HepG2 (cell line): ENCODE data around the gene FASTK. TPM values are rescaled to one million over a fixed set of nuclear protein-coding genes. Genes with fewer than 3 reads are reported as not detected.

Experiments used
- CBFB ChIP-seq: sonication (generic); formaldehyde crosslinking; IDR thresholded peaks from 2 replicates; pipeline ENCODE4 v1.4.0; 2020; ENCODE audit warnings: missing genetic modification reagents
- FOXO1 ChIP-seq: sonication (generic); formaldehyde crosslinking; IDR thresholded peaks from 2 replicates; pipeline ENCODE4 v1.4.0; 2020; ENCODE audit warnings: missing genetic modification reagents
- HNRNPK ChIP-seq: fragments of 200-400 bp; formaldehyde crosslinking; IDR thresholded peaks from 2 replicates; pipeline ENCODE4 v1.6.1; 2018; ENCODE audit warnings: low read length, low read depth, moderate library complexity, mild to moderate bottlenecking; ENCODE audit not compliant: poor library complexity, severe bottlenecking
- IKZF1 ChIP-seq: fragments of 450-650 bp; IDR thresholded peaks from 2 replicates; pipeline ENCODE4 v1.7.1; 2016
- IRX3 ChIP-seq: sonication (generic); formaldehyde crosslinking; IDR thresholded peaks from 2 replicates; pipeline ENCODE4 v1.8.1; 2023; ENCODE audit warnings: mild to moderate bottlenecking, low read depth, missing genetic modification reagents, borderline replicate concordance
- KLF16 ChIP-seq, 2 experiments: sonication (generic) in 1 of 2; formaldehyde crosslinking in 1 of 2; IDR thresholded peaks; 2 replicates each; pipeline versions ENCODE4 v1.6.1 to v1.8.0; 2016 to 2023; ENCODE audit warnings: missing genetic modification reagents in 2 of 2, missing compliant biosample characterization in 1 of 2
- NFKBIZ ChIP-seq: IDR thresholded peaks from 2 replicates; pipeline ENCODE4 v1.6.1; 2018; ENCODE audit warnings: missing genetic modification reagents, missing compliant biosample characterization
- NR1H2 ChIP-seq: sonication (generic); formaldehyde crosslinking; IDR thresholded peaks from 2 replicates; pipeline ENCODE4 v1.8.1; 2022; ENCODE audit warnings: low read depth, missing genetic modification reagents, borderline replicate concordance
- ZBTB7A ChIP-seq: sonication (generic); formaldehyde crosslinking; IDR thresholded peaks from 2 replicates; pipeline ENCODE4 v1.8.0; 2022; ENCODE audit warnings: mild to moderate bottlenecking, missing genetic modification reagents
- ZNF263 ChIP-seq: sonication (generic); formaldehyde crosslinking; IDR thresholded peaks from 2 replicates; pipeline ENCODE4 v1.4.0; 2020; ENCODE audit warnings: missing genetic modification reagents
- ZNF331 ChIP-seq: sonication (generic); formaldehyde crosslinking; IDR thresholded peaks from 2 replicates; pipeline ENCODE4 v1.4.0; 2020; ENCODE audit warnings: missing genetic modification reagents
- ZNF629 ChIP-seq: sonication (generic); formaldehyde crosslinking; conservative IDR thresholded peaks from 2 replicates; pipeline ENCODE4 v1.5.0; 2020; ENCODE audit warnings: missing genetic modification reagents
- ZNF652 ChIP-seq: IDR thresholded peaks from 2 replicates; pipeline ENCODE4 v1.6.1; 2016; ENCODE audit warnings: low read depth, borderline replicate concordance
- ZNF83 ChIP-seq: sonication (generic); formaldehyde crosslinking; IDR thresholded peaks from 2 replicates; pipeline ENCODE4 v1.4.0; 2020; ENCODE audit warnings: missing genetic modification reagents, mild to moderate bottlenecking, borderline replicate concordance
- polyA plus RNA-seq, 8 experiments: library from polyadenylated mRNA; depleted of rRNA in 3 of 8; stranded (reverse) in 7 of 8; unstranded in 1 of 8; fragments of >200 nt; fragmentation: Illumina TruSeq in 4 of 8; extraction: Trizol in 4 of 8; gene quantifications; 2 replicates each; pipeline versions ENCODE4 v1.2.1 to v1.2.3, GENCODE V29; 2011 to 2016; ENCODE audit warnings: low read depth in 4 of 8, missing spikeins in 1 of 8, mixed read lengths in 1 of 8; ENCODE audit not compliant: insufficient read depth in 1 of 8
- total RNA-seq, 5 experiments: library from RNA; depleted of rRNA; stranded (reverse); fragments of >200 nt; fragmentation: Illumina TruSeq; extraction: Trizol; gene quantifications; 2 replicates each; pipeline ENCODE4 v1.2.3, GENCODE V29; 2016; ENCODE audit warnings: low read depth in 1 of 5
- TF ChIP-seq, protein P1 (sequence below): sonication (generic); formaldehyde crosslinking; IDR thresholded peaks from 2 replicates; pipeline ENCODE4 v1.4.0; 2020; ENCODE audit warnings: missing genetic modification reagents, borderline replicate concordance
- TF ChIP-seq, protein P2 (sequence below): conservative IDR thresholded peaks from 2 replicates; pipeline ENCODE4 v1.6.1; 2018; ENCODE audit warnings: missing genetic modification reagents
- TF ChIP-seq, protein P3 (sequence below): IDR thresholded peaks from 2 replicates; pipeline ENCODE4 v1.6.1; 2016; ENCODE audit warnings: mild to moderate bottlenecking
- TF ChIP-seq, protein P4 (sequence below): IDR thresholded peaks from 2 replicates; pipeline ENCODE4 v1.6.1; 2016; ENCODE audit warnings: missing compliant biosample characterization, missing genetic modification reagents, borderline replicate concordance

FASTK gene
- total and polyA plus RNA-seq, 2 of the 13 experiments (the other 11 are each of a cell fraction or from before 2014, with no cell fraction given), result 52.9 to 55.7 TPM

DNA sequence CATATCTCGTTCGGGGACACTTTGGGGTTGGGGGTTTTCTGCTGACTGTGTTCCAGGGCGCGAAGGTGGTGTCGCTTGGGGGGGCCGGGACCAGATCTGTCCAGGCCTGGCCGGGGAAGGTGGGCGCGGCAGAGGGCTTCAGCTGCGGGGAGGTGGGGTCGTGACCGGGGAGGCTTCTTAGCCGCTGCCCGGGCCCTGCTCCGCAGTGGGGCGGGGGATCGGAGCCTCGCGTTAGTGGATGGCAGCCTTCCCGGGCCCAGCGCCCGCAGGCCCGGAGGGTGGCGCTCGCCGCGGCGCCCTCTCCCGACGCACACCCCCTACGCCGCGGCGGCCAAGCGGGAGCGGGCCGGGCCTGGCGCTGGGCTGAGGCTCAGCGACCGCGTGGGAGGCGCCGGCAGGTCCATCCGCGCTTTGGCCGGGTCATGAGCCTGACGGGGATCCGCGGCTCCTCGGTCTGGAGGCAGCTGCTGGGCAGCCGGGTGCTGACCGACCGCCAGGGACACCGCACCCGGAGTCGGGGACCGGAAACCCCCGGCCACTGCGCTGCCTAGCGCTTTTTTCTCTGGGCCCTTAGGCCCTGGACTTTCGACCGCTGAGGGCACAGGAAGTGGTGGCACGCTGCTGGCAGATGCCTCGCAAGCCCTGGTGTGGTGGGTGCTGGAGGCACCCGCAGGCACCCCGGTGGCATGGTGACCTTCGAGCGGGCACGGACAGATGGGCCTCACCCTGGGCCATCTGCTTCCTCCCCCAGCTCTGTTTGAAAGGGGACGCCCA is 6.8 kb upstream of the FASTK start (continued):
- TF ChIP-seq, protein P1, sequence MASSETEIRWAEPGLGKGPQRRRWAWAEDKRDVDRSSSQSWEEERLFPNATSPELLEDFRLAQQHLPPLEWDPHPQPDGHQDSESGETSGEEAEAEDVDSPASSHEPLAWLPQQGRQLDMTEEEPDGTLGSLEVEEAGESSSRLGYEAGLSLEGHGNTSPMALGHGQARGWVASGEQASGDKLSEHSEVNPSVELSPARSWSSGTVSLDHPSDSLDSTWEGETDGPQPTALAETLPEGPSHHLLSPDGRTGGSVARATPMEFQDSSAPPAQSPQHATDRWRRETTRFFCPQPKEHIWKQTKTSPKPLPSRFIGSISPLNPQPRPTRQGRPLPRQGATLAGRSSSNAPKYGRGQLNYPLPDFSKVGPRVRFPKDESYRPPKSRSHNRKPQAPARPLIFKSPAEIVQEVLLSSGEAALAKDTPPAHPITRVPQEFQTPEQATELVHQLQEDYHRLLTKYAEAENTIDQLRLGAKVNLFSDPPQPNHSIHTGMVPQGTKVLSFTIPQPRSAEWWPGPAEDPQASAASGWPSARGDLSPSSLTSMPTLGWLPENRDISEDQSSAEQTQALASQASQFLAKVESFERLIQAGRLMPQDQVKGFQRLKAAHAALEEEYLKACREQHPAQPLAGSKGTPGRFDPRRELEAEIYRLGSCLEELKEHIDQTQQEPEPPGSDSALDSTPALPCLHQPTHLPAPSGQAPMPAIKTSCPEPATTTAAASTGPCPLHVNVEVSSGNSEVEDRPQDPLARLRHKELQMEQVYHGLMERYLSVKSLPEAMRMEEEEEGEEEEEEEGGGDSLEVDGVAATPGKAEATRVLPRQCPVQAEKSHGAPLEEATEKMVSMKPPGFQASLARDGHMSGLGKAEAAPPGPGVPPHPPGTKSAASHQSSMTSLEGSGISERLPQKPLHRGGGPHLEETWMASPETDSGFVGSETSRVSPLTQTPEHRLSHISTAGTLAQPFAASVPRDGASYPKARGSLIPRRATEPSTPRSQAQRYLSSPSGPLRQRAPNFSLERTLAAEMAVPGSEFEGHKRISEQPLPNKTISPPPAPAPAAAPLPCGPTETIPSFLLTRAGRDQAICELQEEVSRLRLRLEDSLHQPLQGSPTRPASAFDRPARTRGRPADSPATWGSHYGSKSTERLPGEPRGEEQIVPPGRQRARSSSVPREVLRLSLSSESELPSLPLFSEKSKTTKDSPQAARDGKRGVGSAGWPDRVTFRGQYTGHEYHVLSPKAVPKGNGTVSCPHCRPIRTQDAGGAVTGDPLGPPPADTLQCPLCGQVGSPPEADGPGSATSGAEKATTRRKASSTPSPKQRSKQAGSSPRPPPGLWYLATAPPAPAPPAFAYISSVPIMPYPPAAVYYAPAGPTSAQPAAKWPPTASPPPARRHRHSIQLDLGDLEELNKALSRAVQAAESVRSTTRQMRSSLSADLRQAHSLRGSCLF (CRISPR knock-in tag), result no peak
- TF ChIP-seq ZNF263 (peak; percentile 14; the same call in 1 of the 2 replicates), ZNF83 (no peak), IRX3 (peak; percentile 62; the same call in 1 of the 2 replicates), HNRNPK (no peak), ZNF652 (CRISPR knock-in tag) (no peak), FOXO1 (CRISPR knock-in tag) (no peak), NR1H2 (CRISPR knock-in tag) (no peak), ZNF629 (CRISPR knock-in tag) (0 out of 2 replicates have a peak, but pooled peaks have one; percentile 8), IKZF1 (no peak), CBFB (0 out of 2 replicates have a peak, but pooled peaks have one; percentile 9), KLF16 (CRISPR knock-in tag; IDR thresholded peaks at IDR 0.05) (no peak), ZBTB7A (peak; percentile 26; the same call in 1 of the 2 replicates), NFKBIZ (CRISPR knock-in tag) (no peak), ZNF331 (CRISPR knock-in tag) (no peak)
- TF ChIP-seq, protein P2, sequence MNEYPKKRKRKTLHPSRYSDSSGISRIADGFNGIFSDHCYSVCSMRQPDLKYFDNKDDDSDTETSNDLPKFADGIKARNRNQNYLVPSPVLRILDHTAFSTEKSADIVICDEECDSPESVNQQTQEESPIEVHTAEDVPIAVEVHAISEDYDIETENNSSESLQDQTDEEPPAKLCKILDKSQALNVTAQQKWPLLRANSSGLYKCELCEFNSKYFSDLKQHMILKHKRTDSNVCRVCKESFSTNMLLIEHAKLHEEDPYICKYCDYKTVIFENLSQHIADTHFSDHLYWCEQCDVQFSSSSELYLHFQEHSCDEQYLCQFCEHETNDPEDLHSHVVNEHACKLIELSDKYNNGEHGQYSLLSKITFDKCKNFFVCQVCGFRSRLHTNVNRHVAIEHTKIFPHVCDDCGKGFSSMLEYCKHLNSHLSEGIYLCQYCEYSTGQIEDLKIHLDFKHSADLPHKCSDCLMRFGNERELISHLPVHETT (CRISPR knock-in tag), result 0 out of 2 replicates have a peak, but pooled peaks have one; percentile 15
- TF ChIP-seq, protein P3, sequence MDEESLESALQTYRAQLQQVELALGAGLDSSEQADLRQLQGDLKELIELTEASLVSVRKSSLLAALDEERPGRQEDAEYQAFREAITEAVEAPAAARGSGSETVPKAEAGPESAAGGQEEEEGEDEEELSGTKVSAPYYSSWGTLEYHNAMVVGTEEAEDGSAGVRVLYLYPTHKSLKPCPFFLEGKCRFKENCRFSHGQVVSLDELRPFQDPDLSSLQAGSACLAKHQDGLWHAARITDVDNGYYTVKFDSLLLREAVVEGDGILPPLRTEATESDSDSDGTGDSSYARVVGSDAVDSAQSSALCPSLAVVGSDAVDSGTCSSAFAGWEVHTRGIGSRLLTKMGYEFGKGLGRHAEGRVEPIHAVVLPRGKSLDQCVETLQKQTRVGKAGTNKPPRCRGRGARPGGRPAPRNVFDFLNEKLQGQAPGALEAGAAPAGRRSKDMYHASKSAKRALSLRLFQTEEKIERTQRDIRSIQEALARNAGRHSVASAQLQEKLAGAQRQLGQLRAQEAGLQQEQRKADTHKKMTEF, result peak; percentile 53; the same call in 1 of the 2 replicates
- TF ChIP-seq, protein P4, sequence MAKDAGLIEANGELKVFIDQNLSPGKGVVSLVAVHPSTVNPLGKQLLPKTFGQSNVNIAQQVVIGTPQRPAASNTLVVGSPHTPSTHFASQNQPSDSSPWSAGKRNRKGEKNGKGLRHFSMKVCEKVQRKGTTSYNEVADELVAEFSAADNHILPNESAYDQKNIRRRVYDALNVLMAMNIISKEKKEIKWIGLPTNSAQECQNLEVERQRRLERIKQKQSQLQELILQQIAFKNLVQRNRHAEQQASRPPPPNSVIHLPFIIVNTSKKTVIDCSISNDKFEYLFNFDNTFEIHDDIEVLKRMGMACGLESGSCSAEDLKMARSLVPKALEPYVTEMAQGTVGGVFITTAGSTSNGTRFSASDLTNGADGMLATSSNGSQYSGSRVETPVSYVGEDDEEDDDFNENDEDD (CRISPR knock-in tag), result peak; percentile 40; the same call in 1 of the 2 replicates
